Measurements from ENCODE around the gene IRF5.

Gene IRF5

DNA sequence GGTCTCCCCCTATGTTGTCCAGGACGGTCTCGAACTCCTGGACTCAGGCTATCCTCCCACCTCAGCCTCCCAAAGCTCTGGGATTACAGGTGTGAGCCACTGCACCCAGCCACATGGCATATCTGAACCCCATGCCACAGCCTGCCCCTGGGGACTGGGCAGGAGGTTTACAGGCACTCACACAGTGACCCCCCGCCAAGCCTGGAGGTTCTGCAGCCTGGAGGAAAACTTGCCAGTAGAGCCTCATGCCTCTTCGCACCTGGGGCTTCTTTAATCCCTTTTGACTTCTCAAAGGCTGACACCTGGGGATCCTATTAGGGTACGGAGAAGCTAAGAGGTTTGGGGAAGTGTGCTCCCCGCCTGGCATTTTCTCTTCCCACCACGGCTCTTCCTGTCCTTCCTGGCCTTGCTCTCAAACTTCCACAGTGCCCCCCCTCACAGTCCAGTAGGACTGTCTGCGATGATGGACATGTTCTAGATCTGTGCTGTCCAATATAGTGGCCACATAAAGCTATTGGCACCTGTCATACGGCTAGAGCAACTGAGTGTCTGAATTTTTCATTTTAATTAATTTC, 15.8 kb upstream of the IRF5 start:
- no peak for DNase-seq (ENCODE audit: low read depth)

DNA sequence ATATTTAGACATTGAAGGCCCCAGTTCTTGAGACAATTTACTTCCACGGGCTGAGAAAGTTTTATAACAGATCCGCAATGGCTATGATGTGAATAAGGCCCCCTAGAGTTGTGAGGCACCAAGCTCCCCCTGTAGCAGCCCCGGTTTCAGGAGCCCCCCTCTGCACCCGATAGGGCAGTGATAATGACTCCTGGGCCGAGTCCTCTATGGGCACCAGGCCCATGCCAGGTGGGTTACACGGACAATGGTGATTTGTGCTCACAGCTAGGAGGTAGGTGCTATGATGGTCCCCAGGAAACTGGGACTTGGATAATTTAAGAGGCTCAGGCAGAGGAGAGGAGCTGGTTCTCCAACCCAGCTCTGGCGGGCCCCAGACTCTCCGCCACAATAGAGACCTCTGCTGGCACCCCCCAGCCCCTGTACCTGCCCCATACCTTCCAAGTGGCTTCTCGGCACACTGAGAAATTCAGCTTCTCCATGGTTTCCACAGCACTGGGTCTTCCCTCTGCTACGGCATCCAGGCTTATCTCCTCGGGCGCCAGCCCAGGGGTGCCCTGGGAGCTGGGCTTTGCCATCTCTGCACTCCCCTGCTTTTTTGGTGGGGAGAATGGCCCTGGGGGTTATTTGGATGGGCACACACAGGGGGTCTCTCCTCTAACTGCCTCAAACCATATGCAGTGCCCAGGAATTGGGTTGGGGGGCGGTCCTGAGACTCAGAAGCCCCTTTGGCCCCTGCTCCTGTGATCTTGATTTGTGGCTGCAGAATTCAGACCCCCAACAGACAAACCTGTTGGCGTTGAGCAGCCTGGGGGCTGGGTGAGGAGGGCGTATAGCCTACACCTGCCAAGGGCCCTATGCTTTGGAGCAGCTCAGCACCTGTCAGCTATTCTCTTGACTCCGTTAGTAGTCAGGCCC, 15.0 kb upstream of the IRF5 start:
- no peak for DNase-seq (ENCODE audit: low read depth)

DNA sequence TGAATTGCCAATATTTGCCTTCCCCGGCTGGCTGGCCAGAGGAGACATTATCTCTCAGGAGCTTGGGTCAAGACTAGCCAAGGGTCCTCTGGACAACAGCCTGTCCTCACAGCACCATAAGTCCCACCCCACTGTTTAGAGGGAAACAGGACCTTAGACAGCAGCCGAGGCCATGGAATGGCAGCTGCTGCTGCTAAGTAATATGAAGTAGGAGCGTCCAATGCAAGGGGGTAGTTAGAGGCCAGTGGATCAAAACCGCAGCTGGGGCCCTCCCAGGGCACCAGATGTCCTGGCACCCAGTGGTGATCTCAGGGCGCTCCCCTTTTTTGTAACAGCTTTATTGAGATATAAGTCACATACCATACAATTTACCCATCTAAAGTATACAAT, 14.3 kb upstream of the IRF5 start:
- no peak for DNase-seq (ENCODE audit: low read depth)

DNA sequence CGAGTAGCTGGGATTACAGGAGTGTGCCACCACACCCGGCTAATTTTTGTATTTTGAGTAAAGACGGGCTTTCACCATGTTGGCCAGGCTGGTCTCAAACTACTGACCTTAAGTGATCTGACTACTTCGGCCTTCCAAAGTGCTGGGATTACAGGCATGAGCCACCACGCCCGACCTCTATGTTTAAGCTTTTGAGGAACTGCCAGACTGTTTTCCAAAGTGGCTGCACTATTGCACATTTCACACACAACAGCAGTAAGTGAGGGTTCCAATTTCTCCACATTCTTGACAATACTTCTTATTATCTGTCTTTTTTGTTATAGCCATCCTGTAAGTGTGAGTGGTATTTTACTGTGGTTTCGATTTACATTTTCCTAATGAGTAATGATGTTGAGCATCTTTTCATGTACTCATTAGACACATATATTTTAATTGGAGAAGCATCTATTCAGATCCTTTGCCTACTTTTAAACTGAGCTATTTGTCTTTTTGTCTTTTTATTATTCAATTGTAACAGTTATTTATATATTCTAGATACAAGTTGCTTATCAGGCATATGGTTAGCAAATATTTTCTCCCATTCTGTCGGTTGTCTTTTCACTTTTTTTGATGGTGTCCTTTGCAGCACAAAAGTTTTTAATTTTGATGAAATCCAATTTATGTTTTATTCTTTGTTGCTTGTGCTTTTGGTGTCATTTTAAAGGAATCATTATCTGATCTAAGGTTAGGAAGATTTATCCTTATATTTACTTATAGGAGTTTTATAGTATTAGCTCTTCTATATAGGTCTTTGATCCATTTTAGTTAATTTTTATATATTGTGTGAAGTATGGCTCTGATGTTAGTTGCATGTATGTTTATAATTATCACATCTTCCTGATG, 12.8 kb upstream of the IRF5 start:
- DNase-seq (ENCODE audit: low read depth): no peak

DNA sequence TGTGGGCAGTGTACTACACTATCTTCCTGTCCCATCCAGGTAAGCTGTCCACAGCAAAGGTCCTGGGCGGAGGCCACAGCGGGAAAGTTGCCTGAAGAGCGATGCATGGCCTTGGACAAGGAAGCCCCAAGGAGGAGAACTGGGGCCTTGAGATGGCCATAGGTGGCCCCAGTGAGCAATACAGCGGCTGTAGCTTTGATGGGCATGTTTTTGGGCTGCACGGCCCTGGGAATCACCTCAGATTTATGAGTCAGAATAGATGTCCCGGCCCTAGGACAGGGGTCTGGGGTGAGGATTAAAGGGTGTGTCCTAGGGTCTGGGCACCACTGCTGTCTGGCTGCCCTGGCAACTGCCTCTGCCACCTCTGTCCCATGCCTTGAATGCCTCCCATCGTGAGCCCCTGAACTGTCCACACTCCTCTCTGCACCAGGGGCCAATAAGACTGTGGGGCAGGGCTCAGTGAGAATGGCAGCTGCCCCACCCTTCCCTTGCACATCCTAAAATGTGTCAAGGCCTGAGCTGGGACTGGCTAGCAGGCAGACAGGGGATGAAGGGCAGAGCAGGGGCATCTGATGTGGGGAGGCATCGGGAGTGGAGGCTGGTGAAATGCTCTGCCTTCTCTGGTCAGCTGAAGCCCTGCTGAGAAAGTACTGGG, 9.4 kb upstream of the IRF5 start:
- DNase-seq (ENCODE audit: low read depth): no peak

DNA sequence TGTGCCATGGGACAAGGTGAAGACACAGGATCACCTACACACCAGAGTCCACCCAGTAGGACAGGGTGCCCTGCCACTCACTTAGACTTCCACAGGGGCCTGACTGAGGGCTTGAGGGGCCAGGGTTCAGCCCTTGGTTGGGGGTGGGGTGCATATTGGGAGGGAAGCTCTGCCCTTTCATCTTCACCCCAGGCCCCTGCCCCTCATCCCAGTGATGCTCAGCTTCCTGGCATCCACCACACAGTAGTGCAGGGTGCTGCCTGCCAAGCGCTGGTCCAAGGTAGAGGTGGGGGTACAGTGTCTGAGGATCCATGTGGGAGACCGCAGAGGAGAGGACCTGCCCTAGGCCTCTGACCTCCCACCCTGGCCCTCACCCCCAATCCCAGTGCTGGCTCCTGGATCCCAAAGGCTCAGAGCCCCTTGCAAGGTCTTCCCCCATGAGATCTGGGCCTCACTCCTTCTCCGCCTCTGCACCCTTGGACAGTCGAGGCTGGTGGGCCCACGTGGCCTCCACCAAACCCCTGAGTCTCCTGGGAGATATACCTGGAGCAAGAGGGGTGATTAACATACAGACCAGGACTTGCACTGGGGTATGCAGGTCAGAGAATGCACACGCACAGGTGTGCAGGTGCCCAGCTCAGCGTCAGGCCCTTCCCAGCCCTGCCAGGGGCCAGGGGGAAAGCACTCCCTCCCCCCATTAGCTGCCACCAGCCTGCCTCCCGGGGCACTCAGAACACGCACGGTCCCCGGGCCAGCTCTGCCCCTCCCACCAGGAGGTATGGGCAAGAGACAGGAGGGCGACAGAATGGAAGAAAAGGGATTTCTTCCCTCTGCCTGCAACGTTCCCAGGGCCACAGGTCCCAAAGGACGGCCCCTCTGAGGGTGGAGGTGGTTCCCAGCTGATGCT, 8.6 kb upstream of the IRF5 start:
- no peak for DNase-seq (ENCODE audit: low read depth)

DNA sequence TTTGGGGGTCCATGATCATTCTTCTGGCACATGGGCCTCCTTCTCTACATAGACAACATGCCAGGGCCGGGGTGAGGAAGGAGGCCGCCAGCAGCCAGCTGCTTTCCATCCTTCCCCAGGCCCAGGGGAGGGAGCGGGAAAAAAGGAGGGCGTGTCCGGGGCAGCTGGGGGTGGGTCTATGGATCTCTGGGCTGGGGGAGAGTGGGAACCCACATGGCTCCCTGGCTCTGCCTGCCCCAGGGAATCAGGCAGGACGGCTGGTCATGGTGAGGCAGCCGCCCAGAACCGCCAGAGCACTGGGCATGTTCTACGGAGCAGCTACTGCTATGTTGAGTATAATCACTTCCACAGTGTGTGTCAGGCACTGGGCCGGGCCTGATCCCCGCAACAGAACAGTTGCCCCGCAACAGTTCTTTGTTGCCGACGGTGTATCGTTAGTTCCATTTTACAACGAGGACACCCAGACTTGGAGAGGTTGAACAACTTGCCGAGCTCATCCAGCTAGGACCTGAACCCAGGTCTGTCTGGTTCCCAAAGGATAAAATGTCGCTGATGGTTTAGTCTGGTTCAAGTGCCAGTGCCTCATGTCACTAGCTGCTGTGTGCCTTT, 6.4 kb upstream of the IRF5 start:
- DNase-seq (ENCODE audit: low read depth): no peak

DNA sequence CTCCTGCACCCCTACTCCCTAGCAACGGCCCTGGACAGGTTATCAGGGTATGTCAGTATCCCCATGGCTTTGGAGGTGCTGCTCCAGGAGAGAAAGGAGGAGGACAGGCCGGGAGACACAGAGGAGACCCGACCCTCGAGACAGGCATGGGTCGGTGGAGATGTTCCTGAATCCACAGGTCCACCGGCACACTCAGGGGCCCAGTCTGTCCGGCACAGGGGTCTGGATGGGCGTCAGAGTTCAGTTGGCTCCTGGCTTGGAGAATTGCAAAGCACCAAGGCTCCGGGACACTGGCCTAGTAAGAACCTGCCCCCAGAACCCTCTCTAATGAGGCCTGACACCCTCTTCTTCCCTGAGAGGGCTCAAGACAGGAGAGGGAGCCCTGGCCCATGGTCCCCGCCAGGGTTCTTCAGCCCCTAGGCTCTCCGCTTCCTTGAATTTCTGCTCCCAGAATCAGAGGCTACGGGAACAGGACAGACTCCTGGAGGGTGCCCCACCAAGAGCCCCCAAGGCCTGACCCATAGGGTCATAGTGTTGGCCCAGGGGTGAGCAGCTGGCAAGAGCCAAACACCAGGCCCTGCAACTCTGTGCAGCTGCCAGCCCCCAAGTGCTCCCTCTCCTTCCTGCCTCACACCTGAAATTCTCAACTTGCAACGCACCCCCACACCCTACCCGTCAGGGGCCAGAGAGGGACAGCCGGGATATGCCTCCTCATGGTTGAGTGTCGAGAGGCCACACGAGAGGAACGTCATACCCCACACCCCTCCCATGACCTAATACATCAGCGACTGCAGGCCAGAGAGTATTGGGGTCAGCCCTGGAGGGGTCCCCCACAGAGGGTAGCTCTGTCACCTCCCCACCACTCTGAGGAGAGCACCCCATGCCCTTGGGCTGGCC, 5.5 kb upstream of the IRF5 start:
- no peak for DNase-seq (ENCODE audit: low read depth)

DNA sequence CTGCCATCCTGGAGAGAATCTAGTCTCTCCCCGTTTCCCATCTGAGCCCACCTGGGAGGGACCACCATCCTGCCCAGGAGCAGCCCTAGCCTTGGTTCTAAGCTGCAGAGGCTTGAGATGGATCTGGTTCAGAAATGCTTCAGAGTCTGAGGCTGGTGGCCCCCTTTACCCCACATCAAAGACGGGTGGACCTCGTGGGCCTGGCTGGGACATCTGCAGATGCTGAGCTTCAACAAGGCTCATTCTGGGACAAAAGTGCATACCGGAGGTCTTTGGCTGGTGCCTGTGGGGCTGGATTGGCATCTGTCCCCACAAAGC, 4.9 kb upstream of the IRF5 start:
- no peak for DNase-seq (ENCODE audit: low read depth)

DNA sequence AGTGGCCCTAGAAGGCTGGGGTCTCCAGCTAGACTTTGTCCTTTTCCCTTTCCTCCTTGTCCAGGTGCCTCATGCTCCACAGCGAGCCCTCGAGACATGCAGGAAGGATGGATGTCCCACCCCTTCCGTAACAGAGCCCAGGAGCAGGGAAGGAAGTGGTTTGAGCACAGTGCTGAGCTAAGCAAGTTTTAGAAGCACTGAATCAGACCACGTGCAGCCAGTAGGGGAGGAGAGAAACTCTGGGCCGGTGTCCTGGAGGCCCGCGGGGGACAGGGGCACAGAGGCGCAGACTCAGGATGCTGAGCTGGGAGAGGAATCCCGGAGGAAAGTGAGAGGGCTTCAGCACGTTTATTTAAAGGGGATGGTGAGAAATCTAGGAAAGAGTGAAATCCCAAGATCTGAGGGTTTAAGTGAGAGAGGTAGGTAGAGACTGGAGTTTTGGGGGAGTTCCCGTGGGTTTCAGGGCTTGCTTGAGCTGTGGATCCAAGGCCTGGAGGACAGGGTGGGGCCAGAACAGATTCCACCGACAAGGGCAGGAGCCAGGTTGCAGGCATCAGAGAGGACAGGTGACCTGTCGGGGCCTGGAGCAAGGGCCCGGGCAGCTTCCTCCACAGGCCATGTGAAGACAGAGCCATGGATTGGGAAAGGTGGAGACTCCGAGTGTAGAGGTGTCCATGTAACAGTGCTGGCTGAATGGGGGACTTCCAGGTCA, 4.4 kb upstream of the IRF5 start:
- DNase-seq (ENCODE audit: low read depth): no peak

DNA sequence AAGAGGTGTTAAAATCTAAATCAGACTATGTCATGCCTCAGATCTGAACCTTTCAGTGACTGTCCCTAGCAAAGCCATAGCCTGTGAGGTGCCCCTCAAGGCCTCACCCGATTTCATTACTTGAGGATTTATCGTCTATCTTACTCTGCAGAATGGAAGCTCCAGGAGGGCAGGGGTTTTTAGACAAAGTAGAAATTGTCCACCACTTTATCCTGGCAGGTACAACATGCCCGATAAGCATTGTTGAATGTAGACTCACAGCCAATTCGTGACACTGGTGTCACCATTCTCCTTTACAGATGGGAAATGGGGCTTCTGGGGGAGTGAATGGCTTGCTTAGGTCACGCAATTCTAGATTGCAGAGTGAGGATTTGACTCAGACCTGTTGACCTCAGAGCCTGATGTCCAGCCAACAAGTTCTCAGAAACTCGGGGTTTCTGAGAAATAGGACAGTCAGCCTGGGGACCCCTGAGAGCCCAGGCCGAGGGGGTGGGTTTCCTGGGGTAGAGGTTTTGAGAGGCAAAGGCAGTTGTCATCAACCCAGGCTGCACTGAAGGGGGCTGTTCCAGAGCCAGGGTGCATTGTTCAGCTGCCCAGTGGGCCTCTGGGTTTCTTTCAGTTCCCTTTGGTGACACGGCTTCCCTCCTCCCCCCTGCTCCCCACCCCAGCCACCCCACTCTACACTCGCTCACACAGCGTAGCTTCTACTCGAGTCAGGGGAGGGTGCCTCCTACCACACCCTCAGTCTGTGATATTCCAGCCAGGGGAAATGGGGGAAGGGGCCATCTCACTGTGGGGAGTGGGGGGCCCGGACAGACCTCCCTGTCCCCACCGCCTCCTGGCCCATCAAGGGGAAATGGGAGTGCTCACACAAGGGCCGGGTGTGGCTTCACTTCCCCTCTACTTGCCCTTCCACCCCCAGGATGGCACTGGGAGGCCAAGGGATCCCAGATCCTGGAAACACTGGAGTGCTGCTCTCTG, 3.1 kb upstream of the IRF5 start:
- DNase-seq (ENCODE audit: low read depth): no peak

DNA sequence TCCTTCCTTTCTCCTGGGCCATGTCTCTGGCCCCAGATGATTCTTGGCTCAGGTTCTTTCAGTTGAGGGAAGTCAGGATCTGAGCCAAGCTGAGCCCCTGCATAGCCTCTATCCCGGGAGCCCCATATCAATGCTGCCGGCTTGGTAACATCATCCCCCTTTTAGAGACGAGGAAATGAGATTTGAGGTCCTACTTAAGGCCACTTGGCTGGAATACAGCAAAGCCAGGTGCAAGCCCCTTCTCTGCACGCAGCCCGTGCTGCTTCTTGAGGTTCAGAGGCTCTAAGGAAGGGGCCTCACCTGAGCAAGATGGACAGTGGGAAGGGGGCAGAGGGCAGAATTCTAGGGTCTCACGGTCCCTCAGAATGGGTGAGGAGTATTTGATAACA, 2.4 kb upstream of the IRF5 start:
- no peak for DNase-seq (ENCODE audit: low read depth)

DNA sequence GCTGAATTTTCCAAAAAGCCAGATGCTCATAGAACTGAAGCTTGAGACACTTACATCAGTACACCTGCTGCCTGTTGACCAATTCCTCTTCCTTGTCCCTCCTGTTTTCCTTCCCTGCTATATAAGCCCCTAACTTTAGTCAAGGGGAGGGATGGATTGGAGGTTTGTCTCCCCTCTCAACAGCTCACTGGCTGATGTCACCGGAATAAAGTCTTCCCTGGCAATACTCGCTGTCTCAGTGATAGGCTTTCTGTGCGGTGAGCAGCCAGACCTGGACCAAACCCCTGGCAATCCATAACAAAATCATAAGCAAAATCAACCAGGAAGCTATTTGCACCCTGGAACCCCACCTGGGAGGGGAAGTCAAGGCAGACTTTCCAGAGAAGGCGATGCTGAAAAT, 929 bp upstream of the IRF5 start:
- no peak for DNase-seq (ENCODE audit: low read depth)

DNA sequence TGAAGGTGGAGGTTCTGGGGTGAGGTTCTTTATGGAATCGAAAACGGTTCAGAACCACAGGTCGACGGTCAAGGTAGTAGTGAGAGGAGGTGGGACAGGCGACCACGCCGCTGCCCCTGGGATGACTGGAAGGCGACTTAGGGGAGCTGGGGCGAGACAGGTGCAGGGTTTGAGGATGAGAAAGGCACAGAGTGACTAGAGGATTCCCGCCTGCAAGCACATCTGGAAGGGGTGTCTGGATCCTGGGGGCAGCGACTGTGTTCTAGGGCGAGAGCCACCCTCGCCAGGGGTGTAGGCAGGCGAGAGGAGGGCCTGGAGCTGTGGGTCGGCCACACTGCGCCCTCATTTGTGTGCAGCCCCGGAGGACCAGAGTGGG, 468 bp upstream of the IRF5 start:
- no peak for DNase-seq (ENCODE audit: low read depth)

DNA sequence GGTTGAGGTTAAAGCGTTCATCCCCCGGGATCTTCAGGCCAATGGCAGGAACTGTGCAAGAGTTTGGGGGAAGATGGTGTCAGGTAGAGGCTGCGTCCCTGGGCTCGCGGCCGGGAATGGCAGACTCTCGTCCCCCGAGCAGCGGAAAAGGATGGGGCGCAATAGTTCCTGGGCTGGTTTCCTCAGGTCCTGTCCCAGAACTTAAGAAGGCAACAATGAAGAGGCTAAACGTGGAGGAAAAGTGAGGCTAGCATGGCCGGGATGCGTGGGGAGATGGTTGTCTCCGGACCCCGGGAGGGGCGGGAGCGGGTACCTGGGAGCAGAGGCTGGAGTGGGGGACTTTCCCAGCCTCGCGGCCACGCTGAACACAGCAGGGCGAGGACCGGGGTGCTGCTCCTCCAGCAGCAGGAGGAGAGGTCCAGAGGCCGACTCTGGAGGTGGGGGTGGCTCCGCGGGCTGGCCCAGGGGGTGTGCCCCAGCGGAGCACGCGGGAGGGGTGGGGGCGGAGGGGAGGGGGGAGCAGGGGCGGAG, 882 bp downstream of the IRF5 start:
- no peak for DNase-seq (ENCODE audit: low read depth)

DNA sequence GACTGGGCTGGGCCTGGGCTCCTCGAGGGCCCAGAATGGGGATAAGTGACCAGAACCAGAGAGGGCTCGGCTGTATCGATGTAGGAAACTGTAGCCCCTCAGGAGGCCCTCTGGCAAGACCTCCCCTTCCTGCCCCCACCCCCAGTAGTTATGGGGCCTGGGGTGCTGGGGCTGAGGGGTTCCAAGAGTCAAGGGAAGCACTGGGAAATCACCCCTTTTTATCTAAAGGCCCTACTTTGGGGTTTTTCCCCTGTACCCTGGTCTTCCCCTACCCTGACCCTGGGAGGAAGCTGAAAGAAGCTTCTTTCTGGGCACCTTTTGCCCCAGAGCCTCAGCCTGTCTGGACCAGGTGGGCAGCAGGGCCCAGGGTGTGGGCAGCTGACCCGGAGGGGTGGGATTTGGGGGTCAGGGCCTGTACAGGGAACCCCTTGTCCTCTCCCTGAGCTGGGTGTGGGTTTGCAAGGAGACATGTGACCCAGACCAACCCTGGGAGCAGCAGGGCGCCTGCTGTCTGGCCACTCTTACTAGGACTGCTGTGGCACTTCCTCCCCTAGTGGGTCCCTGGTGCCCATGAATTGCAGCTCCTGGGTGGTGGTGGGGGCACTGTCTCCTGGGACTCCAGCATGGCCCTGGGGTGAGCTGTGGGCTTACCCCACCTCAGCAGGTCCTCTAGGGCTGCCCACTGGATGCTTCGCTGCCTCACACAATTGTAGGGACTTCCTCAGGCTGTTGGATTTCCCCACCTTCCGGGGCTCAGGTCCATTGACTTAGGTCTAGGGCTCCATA, 1.5 kb downstream of the IRF5 start:
- DNase-seq (ENCODE audit: low read depth): no peak

DNA sequence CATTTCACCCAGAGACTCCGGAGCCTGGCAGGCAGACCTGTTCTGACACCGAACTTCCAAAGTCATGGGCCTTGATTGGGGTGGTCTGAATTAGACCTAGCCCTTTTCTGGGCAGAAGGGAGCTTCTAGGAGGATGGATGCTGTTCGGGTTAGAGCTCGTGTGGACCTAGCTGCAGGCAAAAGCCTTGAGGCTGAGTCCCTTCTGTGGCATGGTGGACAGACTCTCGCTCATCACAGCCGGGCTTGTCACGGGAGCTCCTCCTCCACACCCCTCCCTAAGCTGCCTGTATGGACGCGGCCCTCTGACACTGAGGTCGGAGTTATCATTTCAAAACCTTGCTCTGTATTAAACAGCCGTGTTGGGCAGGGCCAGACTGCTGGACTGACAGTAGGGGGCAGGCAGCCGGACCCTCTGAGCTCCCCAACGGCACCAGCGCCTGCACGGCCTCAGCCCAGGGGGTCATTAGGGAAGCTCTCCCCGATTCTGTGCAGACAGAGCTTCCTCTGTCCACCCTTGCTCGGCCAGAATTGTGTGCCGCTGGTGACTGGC, 2.2 kb downstream of the IRF5 start:
- DNase-seq (ENCODE audit: low read depth): no peak

Data from GM04503 (cell line).